ENCODE results near the gene WDFY4.
A peak's percentile ranks its signal among the peaks of the same experiment; 100 is the strongest.

WDFY4 gene

GRCh38 chr10:48940372-48940771 is 255.7 kb downstream of the WDFY4 start:
- in situ Hi-C loops (cut with MboI; ENCODE audit: low pct_unique_long_range_greater_than_20kb, low sequenced_read_pairs): no loop called here
- DNase-seq: no peak

GRCh38 chr10:48940958-48941357 is 256.3 kb downstream of the WDFY4 start:
- in situ Hi-C loops (cut with MboI; ENCODE audit: low pct_unique_long_range_greater_than_20kb, low sequenced_read_pairs): no loop called here
- no peak for DNase-seq

- DNase-seq: no peak
- in situ Hi-C loops (cut with MboI; ENCODE audit: low pct_unique_long_range_greater_than_20kb, low sequenced_read_pairs): no loop called here
Measured at GRCh38 chr10:48941427-48942075, 256.9 kb downstream of the WDFY4 start.

GRCh38 chr10:48943096-48943495 is 258.4 kb downstream of the WDFY4 start:
- in situ Hi-C loops (cut with MboI; ENCODE audit: low pct_unique_long_range_greater_than_20kb, low sequenced_read_pairs): no loop called here
- DNase-seq: no peak

GRCh38 chr10:48944171-48944570 is 259.5 kb downstream of the WDFY4 start:
- DNase-seq: no peak
- in situ Hi-C loops (cut with MboI; ENCODE audit: low pct_unique_long_range_greater_than_20kb, low sequenced_read_pairs): no loop called here

GRCh38 chr10:48945441-48946130 is 260.9 kb downstream of the WDFY4 start:
- peak; percentile 8 for DNase-seq

GRCh38 chr10:48946332-48946731 is 261.7 kb downstream of the WDFY4 start:
- DNase-seq: no peak
- in situ Hi-C loops (cut with MboI; ENCODE audit: low pct_unique_long_range_greater_than_20kb, low sequenced_read_pairs): no loop called here

More at GRCh38 chr10:48945441-48946130, 260.9 kb downstream of the WDFY4 start:
- in situ Hi-C loops (cut with MboI; ENCODE audit: low pct_unique_long_range_greater_than_20kb, low sequenced_read_pairs): no loop called here

- in situ Hi-C loops (cut with MboI; ENCODE audit: low pct_unique_long_range_greater_than_20kb, low sequenced_read_pairs): no loop called here
- DNase-seq: no peak
Measured at GRCh38 chr10:48946891-48947500, 262.3 kb downstream of the WDFY4 start.

- in situ Hi-C loops (cut with MboI; ENCODE audit: low pct_unique_long_range_greater_than_20kb, low sequenced_read_pairs): no loop called here
- DNase-seq: no peak
Measured at GRCh38 chr10:48947690-48948469, 263.2 kb downstream of the WDFY4 start.

- in situ Hi-C loops (cut with MboI; ENCODE audit: low pct_unique_long_range_greater_than_20kb, low sequenced_read_pairs): no loop called here
- no peak for DNase-seq
Measured at GRCh38 chr10:48948470-48949037, 263.9 kb downstream of the WDFY4 start.

- DNase-seq: no peak
- in situ Hi-C loops (cut with MboI; ENCODE audit: low pct_unique_long_range_greater_than_20kb, low sequenced_read_pairs): no loop called here
Measured at GRCh38 chr10:48951707-48952106, 267.0 kb downstream of the WDFY4 start.

GRCh38 chr10:48957361-48958151 is 272.9 kb downstream of the WDFY4 start:
- in situ Hi-C loops (cut with MboI; ENCODE audit: low pct_unique_long_range_greater_than_20kb, low sequenced_read_pairs): no loop called here

GRCh38 chr10:48958598-48959190 is 274.0 kb downstream of the WDFY4 start:
- in situ Hi-C loops (cut with MboI; ENCODE audit: low pct_unique_long_range_greater_than_20kb, low sequenced_read_pairs): no loop called here
- no peak for DNase-seq

More at GRCh38 chr10:48957361-48958151, 272.9 kb downstream of the WDFY4 start:
- no peak for DNase-seq

- in situ Hi-C loops (cut with MboI; ENCODE audit: low pct_unique_long_range_greater_than_20kb, low sequenced_read_pairs): no loop called here
- DNase-seq: no peak
Measured at GRCh38 chr10:48964038-48964437, 279.4 kb downstream of the WDFY4 start.

- DNase-seq: no peak
- in situ Hi-C loops (cut with MboI; ENCODE audit: low pct_unique_long_range_greater_than_20kb, low sequenced_read_pairs): no loop called here
Measured at GRCh38 chr10:48965460-48965859, 280.8 kb downstream of the WDFY4 start.

GRCh38 chr10:48968036-48968435 is 283.4 kb downstream of the WDFY4 start:
- in situ Hi-C loops (cut with MboI; ENCODE audit: low pct_unique_long_range_greater_than_20kb, low sequenced_read_pairs): no loop called here
- no peak for DNase-seq

GRCh38 chr10:48970046-48970445 is 285.4 kb downstream of the WDFY4 start:
- no peak for DNase-seq
- in situ Hi-C loops (cut with MboI; ENCODE audit: low pct_unique_long_range_greater_than_20kb, low sequenced_read_pairs): no loop called here

- in situ Hi-C loops (cut with MboI; ENCODE audit: low pct_unique_long_range_greater_than_20kb, low sequenced_read_pairs): no loop called here
- DNase-seq: no peak
Measured at GRCh38 chr10:48970654-48971053, 286.0 kb downstream of the WDFY4 start.
